ENCODE measurements around the gene RBFOX2.

RBFOX2 gene

GRCh38 chr22:35893698-35894097 lies 134.9 kb downstream of the RBFOX2 start:
- DNase-seq = no peak

GRCh38 chr22:35892192-35892591 lies 136.4 kb downstream of the RBFOX2 start:
- no peak for DNase-seq

GRCh38 chr22:35891442-35891841 lies 137.2 kb downstream of the RBFOX2 start:
- no peak for DNase-seq

GRCh38 chr22:35889071-35889470 lies 139.6 kb downstream of the RBFOX2 start:
- no peak for DNase-seq

- DNase-seq = no peak
These were observed 140.3 kb downstream of the RBFOX2 start for GRCh38 chr22:35888181-35888870.

GRCh38 chr22:35887296-35887875 lies 141.2 kb downstream of the RBFOX2 start:
- no peak for DNase-seq

GRCh38 chr22:35886309-35886708 lies 142.3 kb downstream of the RBFOX2 start:
- DNase-seq = no peak

GRCh38 chr22:35884529-35884928 lies 144.1 kb downstream of the RBFOX2 start:
- no peak for DNase-seq

- no peak for DNase-seq
These were observed 145.5 kb downstream of the RBFOX2 start for GRCh38 chr22:35883031-35883620.

- DNase-seq = no peak
These were observed 146.2 kb downstream of the RBFOX2 start for GRCh38 chr22:35882211-35883030.

GRCh38 chr22:35879351-35879750 lies 149.3 kb downstream of the RBFOX2 start:
- DNase-seq = no peak

GRCh38 chr22:35873426-35873825 lies 155.2 kb downstream of the RBFOX2 start:
- no peak for DNase-seq

- no peak for DNase-seq
These were observed 156.2 kb downstream of the RBFOX2 start for GRCh38 chr22:35872451-35872850.

- no peak for DNase-seq
These were observed 157.9 kb downstream of the RBFOX2 start for GRCh38 chr22:35870517-35871293.

- DNase-seq = no peak
These were observed 159.7 kb downstream of the RBFOX2 start for GRCh38 chr22:35868938-35869337.

- DNase-seq = no peak
These were observed 162.0 kb downstream of the RBFOX2 start for GRCh38 chr22:35866651-35867050.

- DNase-seq = no peak
These were observed 164.0 kb downstream of the RBFOX2 start for GRCh38 chr22:35864545-35865165.

- no peak for DNase-seq
These were observed 165.2 kb downstream of the RBFOX2 start for GRCh38 chr22:35863432-35863831.

- no peak for DNase-seq
These were observed 165.9 kb downstream of the RBFOX2 start for GRCh38 chr22:35862697-35863096.

- DNase-seq = no peak
These were observed 167.2 kb downstream of the RBFOX2 start for GRCh38 chr22:35861451-35861850.

GRCh38 chr22:35860837-35861236 lies 167.8 kb downstream of the RBFOX2 start:
- no peak for DNase-seq

- no peak for DNase-seq
These were observed 168.4 kb downstream of the RBFOX2 start for GRCh38 chr22:35860087-35860733.

Data from KG1 (cell line).